IMR-90 (cell line): ENCODE results near the gene AP1S2. TPM values are rescaled to one million over a fixed set of nuclear protein-coding genes. Genes with fewer than 3 reads are reported as not detected.
A peak's percentile ranks its signal among the peaks of the same experiment; 100 is the strongest.

Experiments
- ATAC-seq: fragments of 200-7000 bp; cut with Tn5 transposase; 2 replicates; pipeline ENCODE4 v1.9.1; 2020; ENCODE audit warnings: low read depth, mild to moderate bottlenecking, moderate library complexity
- BruUV-seq: library from RNA; stranded (reverse); fragments of 400-500 nt; replicated peaks from 2 replicates; lab custom pipeline; 2021; lab: Mats Ljungman, UMichigan
- CTCF ChIA-PET: fragments of 300-600 bp; formaldehyde crosslinking; extraction: SDS; loops from one replicate; lab custom pipeline; 2021; ENCODE audit warnings: antibody characterized with exemption; lab: Yijun Ruan, JAX
- POLR2A ChIA-PET: fragments of 300-600 bp; sonication (Branson Sonifier 250); formaldehyde crosslinking; loops from one replicate; lab custom pipeline; 2022; ENCODE audit warnings: antibody characterized with exemption; ENCODE audit not compliant: unreplicated experiment; lab: Charles Lee
- DNase-seq: peaks from one replicate; pipeline ENCODE4 v3.0.0; 2013
- H2AFZ ChIP-seq: replicated peaks from 2 replicates; pipeline ENCODE3; 2013; ENCODE audit warnings: low read length, mild to moderate bottlenecking; ENCODE audit not compliant: poor library complexity
- H2AK5ac ChIP-seq: 2 replicates; pipeline ENCODE4 v1.6.1; 2013; ENCODE audit warnings: low read depth, low read length, inconsistent platforms
- H2AK9ac ChIP-seq: replicated peaks from 2 replicates; pipeline ENCODE3; 2013; ENCODE audit warnings: mild to moderate bottlenecking, low read depth, low read length, moderate library complexity; ENCODE audit not compliant: poor library complexity
- H2BK120ac ChIP-seq: 2 replicates; pipeline ENCODE4 v1.6.1; 2013; ENCODE audit warnings: low read depth, low read length, inconsistent platforms
- H2BK15ac ChIP-seq: 3 replicates; pipeline ENCODE4 v1.6.1; 2013; ENCODE audit warnings: low read depth, low read length, inconsistent platforms
- H2BK20ac ChIP-seq: 2 replicates; pipeline ENCODE4 v1.6.1; 2013; ENCODE audit warnings: low read depth, mild to moderate bottlenecking, inconsistent platforms, low read length, moderate library complexity
- H2BK5ac ChIP-seq: 2 replicates; pipeline ENCODE4 v1.6.1; 2013; ENCODE audit warnings: mild to moderate bottlenecking, low read depth, low read length, inconsistent platforms; ENCODE audit not compliant: poor library complexity, severe bottlenecking
- H3K14ac ChIP-seq: replicated peaks from 2 replicates; pipeline ENCODE4 v1.6.1; 2013; ENCODE audit warnings: low read depth, low read length, inconsistent platforms
- H3K18ac ChIP-seq: 2 replicates; pipeline ENCODE4 v1.6.1; 2013; ENCODE audit warnings: low read depth, low read length, control low read depth
- H3K23ac ChIP-seq: 2 replicates; pipeline ENCODE4 v1.6.1; 2013; ENCODE audit warnings: low read depth, low read length, inconsistent platforms
- H3K27ac ChIP-seq: 2 replicates; pipeline ENCODE4 v1.5.1; 2013; ENCODE audit warnings: mild to moderate bottlenecking, control low read depth, low read length; ENCODE audit not compliant: insufficient read depth
- H3K27me3 ChIP-seq: 2 replicates; pipeline ENCODE4 v1.6.1; 2013; ENCODE audit warnings: low read length; ENCODE audit not compliant: control insufficient read depth, insufficient read depth
- H3K36me3 ChIP-seq: 2 replicates; pipeline ENCODE4 v1.6.1; 2013; ENCODE audit warnings: low read length, mixed read lengths; ENCODE audit not compliant: control insufficient read depth, insufficient read depth
- H3K4ac ChIP-seq: 2 replicates; pipeline ENCODE4 v1.6.1; 2013; ENCODE audit warnings: low read depth, low read length, inconsistent platforms
- H3K4me1 ChIP-seq: 2 replicates; pipeline ENCODE4 v1.6.1; 2013; ENCODE audit warnings: low read length, mixed read lengths; ENCODE audit not compliant: control insufficient read depth, insufficient read depth
- H3K4me2 ChIP-seq: 2 replicates; pipeline ENCODE4 v1.6.1; 2013; ENCODE audit warnings: low read depth, mild to moderate bottlenecking, control low read depth, low read length, moderate library complexity
- H3K4me3 ChIP-seq: 2 replicates; pipeline ENCODE4 v1.5.1; 2013; ENCODE audit warnings: low read depth, mild to moderate bottlenecking, control low read depth, low read length, moderate library complexity; ENCODE audit not compliant: insufficient read depth
- H3K56ac ChIP-seq: 2 replicates; pipeline ENCODE4 v1.6.1; 2013; ENCODE audit warnings: low read length, inconsistent platforms; ENCODE audit not compliant: insufficient read depth; ENCODE audit errors: extremely low read depth
- H3K79me1 ChIP-seq, 2 experiments: 2 replicates each; pipeline ENCODE4 v1.6.1; 2013; ENCODE audit warnings: low read length in 2 of 2, inconsistent platforms in 1 of 2, low read depth in 1 of 2
- H3K9ac ChIP-seq: 2 replicates; pipeline ENCODE4 v1.6.1; 2013; ENCODE audit warnings: low read depth, low read length, control low read depth
- H3K9me1 ChIP-seq: 2 replicates; pipeline ENCODE4 v1.6.1; 2013; ENCODE audit warnings: low read length, inconsistent platforms; ENCODE audit not compliant: insufficient read depth
- H3K9me3 ChIP-seq: 2 replicates; pipeline ENCODE4 v1.6.1; 2013; ENCODE audit warnings: low read length; ENCODE audit not compliant: control insufficient read depth, insufficient read depth
- H4K20me1 ChIP-seq: 2 replicates; pipeline ENCODE4 v1.6.1; 2013; ENCODE audit warnings: low read length, inconsistent platforms; ENCODE audit not compliant: insufficient read depth
- H4K5ac ChIP-seq: 2 replicates; pipeline ENCODE4 v1.6.1; 2013; ENCODE audit warnings: mild to moderate bottlenecking, low read depth, low read length, control low read depth
- H4K8ac ChIP-seq, 2 experiments: 2 replicates each; pipeline ENCODE4 v1.6.1; 2013; ENCODE audit warnings: low read depth in 2 of 2, low read length in 2 of 2, control low read depth in 1 of 2, inconsistent platforms in 1 of 2
- H4K91ac ChIP-seq: 2 replicates; pipeline ENCODE4 v1.6.1; 2013; ENCODE audit warnings: low read depth, low read length, inconsistent platforms; ENCODE audit not compliant: insufficient read depth
- NFE2L2 ChIP-seq: fragments of 150-350 bp; IDR thresholded peaks from 2 replicates; pipeline ENCODE4 v1.6.1; 2016; ENCODE audit warnings: low read depth, mild to moderate bottlenecking, low read length
- RAD21 ChIP-seq: IDR thresholded peaks from 2 replicates; pipeline ENCODE4 v1.6.1; 2012; ENCODE audit warnings: low read length, improper control_type of control experiment
- SMC3 ChIP-seq: fragments of 150-350 bp; IDR thresholded peaks from 2 replicates; pipeline ENCODE4 v1.6.1; 2016; ENCODE audit warnings: low read depth, mild to moderate bottlenecking, antibody characterized with exemption, low read length, moderate library complexity
- WGBS, 2 experiments: methylation state at CpG; one replicate each; pipeline versions ENCODE4 v1.1.5 to v1.1.7; 2013; ENCODE audit warnings: missing lambda C conversion rate in 2 of 2; ENCODE audit not compliant: insufficient read length in 1 of 2; ENCODE audit errors: extremely low coverage in 2 of 2; 5-methylcytosine and 5-hydroxymethylcytosine counted together
- dilution Hi-C: fragments of 300-500 bp; cut with HindIII; formaldehyde crosslinking; loops from one replicate; pipeline ENCODE4 v1.14.3; 2018; ENCODE audit warnings: low sequenced_read_pairs; ENCODE audit not compliant: unreplicated experiment
- in situ Hi-C: fragments of 300-500 bp; cut with MboI; formaldehyde crosslinking; loops from 3 replicates; pipeline ENCODE4 v1.14.3; 2019; ENCODE audit warnings: low sequenced_read_pairs, inconsistent platforms, mixed read lengths
- intact Hi-C: fragments of 100-400 bp; cut with micrococcal nuclease; formaldehyde crosslinking; loops from 2 replicates; pipeline ENCODE4 v1.10.0; 2022
- polyA plus RNA-seq, 3 experiments: library from polyadenylated mRNA; depleted of rRNA; stranded (reverse); fragments of >200 nt; gene quantifications; 2 replicates each; pipeline ENCODE4 v1.2.3, GENCODE V29; 2012; ENCODE audit warnings: low replicate concordance in 1 of 3
- total RNA-seq: library from RNA; depleted of rRNA; stranded (reverse); fragments of >200 nt; gene quantifications from 2 replicates; pipeline ENCODE4 v1.2.3, GENCODE V29; 2012

AP1S2 gene
- total and polyA plus RNA-seq, 2 of the 4 experiments (the other 2 are of a cell fraction) = 28.3 to 46.5 TPM

DNA sequence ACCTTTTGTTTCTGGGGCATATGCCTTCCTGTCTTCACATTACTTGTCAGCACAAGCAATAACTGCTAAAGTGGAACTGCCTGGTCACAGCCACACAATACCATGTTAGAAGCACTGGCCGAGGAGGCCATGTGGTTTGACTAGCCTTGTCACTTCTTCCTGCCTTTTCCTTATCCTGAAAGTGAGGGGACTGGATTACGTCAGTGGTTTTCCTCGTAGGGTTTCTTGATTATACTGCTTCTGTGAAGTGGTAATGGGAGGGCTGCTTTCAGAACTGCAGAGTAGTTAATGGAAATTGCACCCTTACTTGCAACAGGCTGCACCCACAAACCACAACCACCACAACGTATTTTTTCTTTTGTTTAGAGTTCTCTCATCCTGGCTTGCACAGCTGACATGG is 37.7 kb downstream of the AP1S2 start:
- Histone ChIP-seq H3K36me3 (peaks cover 14% of the 10 kb centered on the region), H3K14ac (peak overlapping the region; percentile 80; the same call in 1 of the 2 replicates), H3K79me1 (no peaks in the 10 kb centered on the region; a peak in 2 of 4 replicates), H2BK15ac (no peak overlapping the region), H4K91ac (peak overlapping the region; percentile 70), H2BK5ac (no peak overlapping the region), H3K56ac (no peak overlapping the region; the same call in 1 of the 2 replicates), H2AK9ac (no peak overlapping the region), H3K9me1 (peaks cover 3% of the 10 kb centered on the region), H3K23ac (peak overlapping the region; percentile 87), H4K20me1 (no peaks in the 10 kb centered on the region), H3K4me3 (no peak overlapping the region), H4K8ac (peak overlapping the region in 1 of 2 experiments; percentile 76; a peak in 2 of 4 replicates), H2BK120ac (no peak overlapping the region), H3K18ac (no peak overlapping the region), H3K4me2 (no peak overlapping the region), H3K27ac (peak overlapping the region; percentile 87; the same call in 1 of the 2 replicates), H2BK20ac (no peak overlapping the region; the same call in 1 of the 2 replicates), H3K9me3 (no peaks in the 10 kb centered on the region), H3K4me1 (peaks cover 4% of the 10 kb centered on the region; the same call in 1 of the 2 replicates), H3K4ac (peak overlapping the region; percentile 81; the same call in 1 of the 2 replicates), H2AFZ (no peak overlapping the region), H3K9ac (peak overlapping the region; percentile 39; the same call in 1 of the 2 replicates), H3K27me3 (no peaks in the 10 kb centered on the region), H2AK5ac (peak overlapping the region; percentile 74; the same call in 1 of the 2 replicates), H4K5ac (no peak overlapping the region; the same call in 1 of the 2 replicates)
- DNase-seq = no peak
- in situ Hi-C loops (loop anchor here (25.0 kb wide), 1 partner anchor 870 kb away; no protein-coding TSS in a partner anchor), intact Hi-C loops (no loop called here), dilution Hi-C loops (no loop called here)
- WGBS, 2 experiments = no CpG with 5 or more reads among the region's 4 CpGs
- TF ChIP-seq NFE2L2 (no peak), SMC3 (no peak), RAD21 (no peak)
- ChIA-PET CTCF (no interaction called here), POLR2A (no interaction called here)
- ATAC-seq = no peak
- BruUV-seq = no TSS peak
